22Rv1 (cell line): ENCODE data around the gene SMIM34.
"Not testable (repeated sequence)": the region's sequence is repeated elsewhere in the genome, so short reads cannot be mapped to it uniquely, and the experiment has no call there.

Source experiments
- ZFX ChIP-seq: fragments of 450-650 bp; IDR thresholded peaks from 2 replicates; pipeline ENCODE4 v1.6.1; 2017; ENCODE audit warnings: antibody characterized with exemption, borderline replicate concordance
- TF ChIP-seq, protein P1 (sequence below): fragments of 450-650 bp; IDR thresholded peaks from 2 replicates; pipeline ENCODE4 v1.5.1; 2017; ENCODE audit warnings: mild to moderate bottlenecking

DNA sequence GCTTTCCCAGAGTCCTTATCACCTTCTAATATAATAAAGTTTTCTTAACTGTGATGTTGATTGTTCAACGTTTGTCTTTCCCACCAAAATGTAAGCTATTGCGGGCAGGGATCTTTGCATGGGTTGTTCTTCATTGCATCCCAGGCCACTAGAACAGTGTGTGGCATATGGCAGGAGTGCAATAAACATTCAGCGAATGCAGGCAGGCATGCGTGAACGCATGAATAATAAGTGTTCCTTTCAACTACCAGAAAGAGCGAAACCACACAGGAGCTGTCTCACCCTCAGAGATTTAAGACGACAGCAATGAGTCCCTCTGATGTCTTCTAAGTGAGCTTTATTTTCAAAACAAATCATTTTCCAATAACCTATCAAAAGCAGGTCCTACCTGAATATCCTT lies 34.5 kb upstream of the SMIM34 start:
- TF ChIP-seq, protein P1, sequence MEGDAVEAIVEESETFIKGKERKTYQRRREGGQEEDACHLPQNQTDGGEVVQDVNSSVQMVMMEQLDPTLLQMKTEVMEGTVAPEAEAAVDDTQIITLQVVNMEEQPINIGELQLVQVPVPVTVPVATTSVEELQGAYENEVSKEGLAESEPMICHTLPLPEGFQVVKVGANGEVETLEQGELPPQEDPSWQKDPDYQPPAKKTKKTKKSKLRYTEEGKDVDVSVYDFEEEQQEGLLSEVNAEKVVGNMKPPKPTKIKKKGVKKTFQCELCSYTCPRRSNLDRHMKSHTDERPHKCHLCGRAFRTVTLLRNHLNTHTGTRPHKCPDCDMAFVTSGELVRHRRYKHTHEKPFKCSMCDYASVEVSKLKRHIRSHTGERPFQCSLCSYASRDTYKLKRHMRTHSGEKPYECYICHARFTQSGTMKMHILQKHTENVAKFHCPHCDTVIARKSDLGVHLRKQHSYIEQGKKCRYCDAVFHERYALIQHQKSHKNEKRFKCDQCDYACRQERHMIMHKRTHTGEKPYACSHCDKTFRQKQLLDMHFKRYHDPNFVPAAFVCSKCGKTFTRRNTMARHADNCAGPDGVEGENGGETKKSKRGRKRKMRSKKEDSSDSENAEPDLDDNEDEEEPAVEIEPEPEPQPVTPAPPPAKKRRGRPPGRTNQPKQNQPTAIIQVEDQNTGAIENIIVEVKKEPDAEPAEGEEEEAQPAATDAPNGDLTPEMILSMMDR, result not testable (repeated sequence)
- TF ChIP-seq ZFX, result not testable (repeated sequence)
